GM19240 (cell line): Measurements from ENCODE around the gene LSM3.

Experiments used
- DNase-seq: peaks from one replicate; pipeline ENCODE4 v3.0.0; 2011; ENCODE audit warnings: low spot score; ENCODE audit not compliant: insufficient read length

The LSM3 gene

DNA sequence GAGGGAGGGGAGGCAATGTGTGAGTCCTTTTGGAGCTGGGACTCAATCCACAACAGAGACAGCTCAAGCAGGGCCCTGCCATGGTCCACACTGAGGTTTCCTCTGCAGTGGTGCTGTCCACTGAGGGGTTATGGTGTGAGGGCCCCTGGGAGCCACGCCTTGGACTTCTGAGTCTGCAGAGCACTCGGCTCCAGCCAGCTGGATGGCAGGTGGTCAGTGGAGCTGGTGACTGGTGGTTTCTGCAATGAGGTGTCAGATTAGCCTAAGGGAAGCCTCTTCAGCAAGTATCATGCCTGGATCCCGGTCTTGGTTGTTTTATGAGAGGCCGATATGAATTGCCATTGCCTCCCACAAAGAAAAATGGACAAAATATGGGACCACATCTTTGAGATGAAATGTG is 21.7 kb downstream of the LSM3 start:
- DNase-seq: no peak

- DNase-seq: no peak
Measured at GRCh38 chr3:14200841-14201240, 22.2 kb downstream of the LSM3 start.

- DNase-seq: no peak
Measured at GRCh38 chr3:14201940-14202684, 23.5 kb downstream of the LSM3 start.

DNA sequence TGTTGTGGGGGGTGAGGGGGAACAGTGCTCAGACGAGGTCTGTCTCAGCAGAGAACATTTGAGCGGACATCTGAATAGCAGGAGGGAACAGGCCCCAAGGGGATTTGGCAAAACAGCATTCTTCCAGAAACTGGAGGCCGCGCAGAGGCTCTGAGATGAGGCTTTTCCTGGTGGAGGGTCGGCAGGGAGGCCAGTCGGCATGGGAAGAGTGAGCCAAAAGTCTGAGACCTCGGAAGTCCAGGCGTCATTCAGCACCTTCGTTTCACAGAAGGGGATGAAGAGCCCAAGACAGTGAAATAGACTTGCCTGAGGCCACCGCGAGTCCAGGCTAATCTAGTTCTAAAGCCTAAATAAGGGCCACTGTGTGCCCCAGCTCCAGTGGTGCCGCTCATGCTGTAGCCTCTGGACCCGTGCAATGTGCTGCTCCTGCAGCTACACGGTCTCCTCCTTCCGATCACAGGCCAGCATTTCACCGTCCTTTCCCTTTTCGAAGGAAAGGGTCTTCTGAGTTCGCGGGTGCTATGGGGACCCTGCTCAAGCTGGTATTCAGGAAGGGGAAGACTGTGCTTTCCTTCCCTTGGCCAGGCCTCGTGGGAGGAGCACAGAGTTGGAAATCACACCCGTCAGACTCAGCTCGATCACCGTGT is 24.4 kb downstream of the LSM3 start:
- no peak for DNase-seq

- peak; percentile 36 for DNase-seq
Measured at GRCh38 chr3:14203521-14204079, 25.0 kb downstream of the LSM3 start.

DNA sequence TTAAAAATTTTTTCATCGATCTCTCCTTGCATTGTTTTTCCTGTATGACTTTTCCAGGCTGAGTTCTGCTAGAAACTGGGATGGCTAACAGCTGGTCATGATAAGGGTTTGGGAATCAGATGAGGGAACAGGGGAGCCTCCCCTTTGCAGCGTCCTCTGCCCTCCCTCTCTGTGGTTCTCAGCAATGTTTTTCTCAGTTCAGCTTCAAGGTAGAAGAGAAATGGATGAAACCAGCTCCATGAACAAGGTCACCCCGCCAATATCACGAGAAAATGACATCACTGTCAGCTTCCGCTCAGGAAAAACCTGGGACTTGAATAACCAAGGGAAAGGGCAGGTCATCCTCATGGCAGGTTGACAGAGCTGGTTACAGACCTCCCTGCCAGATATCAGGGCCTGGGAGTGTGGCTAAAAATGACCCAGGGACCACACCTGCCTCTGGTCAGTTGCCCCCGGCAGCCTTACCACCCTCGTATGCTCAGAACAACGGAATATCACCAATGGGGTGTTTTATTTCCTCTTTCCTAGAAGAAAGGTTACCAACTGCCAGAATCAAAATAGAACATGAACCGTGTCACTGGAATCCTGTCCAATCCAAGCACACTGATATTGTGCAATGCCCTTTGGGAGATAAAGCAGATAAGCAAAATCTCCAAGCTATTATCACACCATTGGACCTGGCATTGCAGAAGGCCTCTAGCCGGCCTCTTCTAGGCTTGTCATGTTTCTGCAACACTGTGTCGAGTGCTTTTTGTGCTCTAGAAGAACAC is 26.1 kb downstream of the LSM3 start:
- no peak for DNase-seq

DNA sequence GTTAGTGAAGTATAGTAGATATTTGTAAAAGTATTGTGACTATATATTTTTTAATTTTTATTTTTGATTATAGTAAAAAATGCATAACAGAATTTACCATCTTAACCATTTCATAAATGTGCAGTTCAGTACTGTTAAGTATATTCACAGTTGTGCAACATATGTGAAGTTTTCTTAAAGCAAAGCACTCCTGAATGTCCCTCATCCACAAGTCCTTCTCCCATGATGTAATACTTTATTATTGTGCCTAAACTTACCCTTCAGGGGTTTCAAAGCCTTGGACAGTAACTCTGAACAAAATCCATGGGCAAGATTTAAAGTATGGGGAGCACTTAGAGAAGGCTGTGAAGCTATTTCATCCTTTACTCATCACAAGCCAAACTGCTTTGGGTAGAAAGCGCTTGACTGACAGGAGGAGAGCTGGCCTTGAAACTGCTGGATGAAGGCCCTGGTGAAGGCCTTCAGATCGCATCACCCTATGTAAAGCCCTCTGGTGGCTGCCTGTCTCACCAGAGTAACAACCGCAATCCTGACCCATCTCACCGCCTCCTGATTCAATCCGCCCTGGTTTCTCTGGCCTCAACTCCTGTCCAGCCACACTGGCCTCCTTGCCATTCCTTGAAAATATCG is 28.0 kb downstream of the LSM3 start:
- DNase-seq: no peak

DNA sequence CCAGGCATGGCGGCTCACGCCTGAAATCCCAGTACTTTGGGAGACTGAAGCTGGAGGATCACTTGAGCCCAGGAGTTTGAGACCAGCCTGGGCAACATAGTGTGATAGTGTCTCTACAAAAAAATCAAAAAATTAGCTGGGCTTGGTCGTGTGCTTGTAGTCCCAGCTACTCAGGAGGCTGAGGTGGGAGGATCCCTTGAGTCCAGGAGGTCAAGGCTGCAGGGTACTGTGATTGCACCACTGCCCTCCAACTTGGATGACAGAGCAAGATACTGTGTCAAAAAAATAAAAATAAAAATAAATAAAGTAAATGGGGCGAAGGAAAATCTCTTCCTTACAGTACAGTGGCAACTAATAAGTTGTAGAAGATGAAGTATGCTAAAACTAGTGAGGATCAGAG is 29.6 kb downstream of the LSM3 start:
- no peak for DNase-seq

DNA sequence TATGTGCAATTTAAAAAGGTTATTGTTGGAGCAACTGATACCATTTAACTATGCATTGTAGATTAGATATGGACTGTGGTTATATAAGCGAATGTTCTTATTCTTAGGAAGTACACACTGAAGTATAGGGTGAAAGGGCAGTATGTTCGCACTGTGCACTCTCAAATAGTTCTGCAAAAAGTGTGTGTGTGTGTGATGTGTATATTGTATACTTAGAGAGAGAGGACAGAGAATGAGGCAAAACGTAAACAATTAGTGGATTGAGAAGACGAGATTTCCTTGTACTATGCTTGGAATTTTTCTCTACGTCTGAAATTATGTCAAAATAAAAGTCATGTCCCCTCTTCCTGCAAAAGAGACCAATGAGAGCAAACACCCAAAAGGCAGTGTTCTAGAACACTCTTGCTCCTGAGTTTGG is 30.4 kb downstream of the LSM3 start:
- DNase-seq: no peak

DNA sequence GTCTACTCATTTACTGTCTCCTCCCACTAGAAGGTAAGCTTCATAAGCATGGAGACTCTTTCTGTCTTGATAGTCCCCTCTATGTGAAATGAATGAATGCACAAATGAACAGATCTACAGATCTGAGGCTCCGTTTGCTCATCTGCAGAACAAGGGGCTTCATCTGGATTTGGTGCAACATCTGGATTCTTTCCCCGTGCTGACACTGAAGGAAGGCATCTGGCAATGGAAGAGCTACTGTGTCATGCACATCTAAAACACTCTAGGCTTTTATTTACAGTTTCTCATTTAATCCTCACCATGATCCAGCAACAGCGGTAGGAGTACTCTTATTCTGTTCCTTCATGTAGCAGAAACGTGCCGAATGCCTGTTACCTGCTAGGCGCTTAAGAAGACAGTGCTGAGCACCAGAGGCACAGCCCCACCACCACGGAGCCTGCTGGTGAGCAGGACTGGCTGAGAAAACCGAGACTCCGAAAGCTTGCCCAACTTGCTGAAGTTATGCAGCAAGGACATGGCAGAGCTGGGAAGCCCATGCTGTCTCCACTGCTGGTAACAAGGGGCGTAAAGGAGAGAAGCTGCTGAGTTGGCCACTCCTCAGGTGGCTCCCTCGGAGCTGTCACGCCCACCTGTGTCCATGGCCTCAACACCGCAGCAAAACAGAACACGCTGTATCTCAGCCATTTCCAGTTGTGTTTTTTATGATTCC is 31.1 kb downstream of the LSM3 start:
- no peak for DNase-seq

- DNase-seq: no peak
Measured at GRCh38 chr3:14210290-14210688, 31.7 kb downstream of the LSM3 start.

DNA sequence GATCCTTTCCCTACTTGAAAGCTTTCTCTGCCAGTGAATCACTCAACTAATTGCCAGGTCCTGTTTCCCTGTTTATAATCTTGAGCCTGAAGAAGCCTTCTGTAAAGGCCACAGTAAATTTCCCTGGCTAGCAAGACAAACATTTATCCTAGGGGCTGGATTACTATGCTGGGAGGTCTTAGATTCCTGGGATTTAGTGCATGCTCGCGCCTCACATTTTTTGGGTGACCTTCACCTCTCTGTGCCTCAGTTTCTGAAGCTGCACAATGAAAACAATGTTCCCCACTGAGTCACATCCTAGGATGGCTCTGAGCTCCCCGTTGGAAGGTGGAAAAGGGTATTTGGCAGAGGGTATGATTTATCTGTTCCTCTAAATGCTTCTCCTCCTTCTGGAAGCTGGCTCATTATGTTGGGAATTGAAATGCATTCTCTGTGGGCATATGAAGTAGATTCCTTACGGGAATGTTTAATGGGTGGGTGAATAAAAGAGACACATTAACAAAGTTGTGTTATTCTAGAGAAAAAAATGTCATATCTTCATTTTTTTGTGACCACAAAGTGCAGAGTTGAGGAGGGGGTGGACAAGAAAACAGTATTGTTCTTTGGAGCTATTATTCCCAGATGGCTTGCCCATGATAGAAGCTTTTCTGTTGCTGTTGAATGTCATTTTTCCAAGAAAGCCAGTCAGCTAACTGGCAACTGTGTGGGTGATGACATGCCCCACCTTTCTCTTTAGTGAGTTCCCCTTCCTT is 32.4 kb downstream of the LSM3 start:
- no peak for DNase-seq

DNA sequence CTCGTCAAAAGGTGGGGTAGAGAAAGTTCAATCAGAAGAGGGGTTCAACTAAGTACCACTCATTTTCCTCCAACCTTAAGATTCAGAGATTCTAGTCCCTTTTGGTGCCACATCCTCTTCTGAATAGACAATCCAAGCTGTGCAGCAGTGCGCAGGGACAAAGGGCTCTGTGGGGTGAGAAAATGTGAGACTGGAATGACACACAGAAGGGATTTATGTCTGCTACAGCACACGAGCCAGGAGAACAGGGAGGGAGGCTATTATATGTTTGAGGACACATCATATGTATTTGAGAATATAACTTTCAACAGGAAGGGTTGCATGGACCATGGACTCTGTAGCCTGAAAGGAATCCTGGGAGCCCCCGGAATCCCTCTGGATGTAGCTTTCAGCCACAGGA is 33.0 kb downstream of the LSM3 start:
- DNase-seq: no peak

DNA sequence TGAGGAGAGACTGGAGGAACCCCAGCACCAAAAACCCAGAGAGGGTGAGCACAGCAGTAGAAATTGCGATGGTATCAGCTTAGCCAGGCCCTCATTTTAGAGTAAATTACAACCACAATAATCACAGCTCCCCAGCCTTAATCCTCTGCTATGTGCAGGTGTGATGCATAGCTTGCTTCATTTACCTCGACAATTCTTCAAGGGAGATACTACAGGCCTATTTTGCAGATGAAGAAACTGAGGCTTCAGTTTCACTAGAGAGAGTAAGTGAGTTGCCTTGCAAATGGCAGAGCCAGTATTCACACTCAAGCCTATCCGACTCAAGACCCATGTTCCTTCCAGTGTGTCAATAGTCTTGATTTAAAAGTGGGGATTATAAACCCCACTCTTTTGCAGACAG is 33.4 kb downstream of the LSM3 start:
- DNase-seq: no peak

GRCh38 chr3:14213066-14213774 is 34.6 kb downstream of the LSM3 start:
- no peak for DNase-seq

DNA sequence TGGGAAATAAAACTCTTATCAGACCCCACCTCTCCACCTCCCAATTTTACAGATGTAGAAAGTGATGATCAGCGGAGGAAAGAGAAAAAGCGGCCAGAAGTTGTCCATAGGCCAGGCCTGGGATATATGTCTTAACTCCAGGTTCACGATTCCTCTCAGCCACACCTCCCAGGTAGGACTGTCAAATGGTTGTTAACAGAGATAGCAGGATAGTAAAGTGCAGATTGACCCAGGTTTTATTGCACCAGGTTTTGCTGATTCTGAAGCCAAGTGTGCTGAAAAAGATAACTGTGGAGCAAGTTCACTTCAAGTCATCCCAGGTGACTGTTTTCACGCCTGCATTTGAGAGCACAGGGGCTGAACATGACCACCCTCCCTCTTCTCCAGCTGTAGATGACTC is 36.1 kb downstream of the LSM3 start:
- no peak for DNase-seq

DNA sequence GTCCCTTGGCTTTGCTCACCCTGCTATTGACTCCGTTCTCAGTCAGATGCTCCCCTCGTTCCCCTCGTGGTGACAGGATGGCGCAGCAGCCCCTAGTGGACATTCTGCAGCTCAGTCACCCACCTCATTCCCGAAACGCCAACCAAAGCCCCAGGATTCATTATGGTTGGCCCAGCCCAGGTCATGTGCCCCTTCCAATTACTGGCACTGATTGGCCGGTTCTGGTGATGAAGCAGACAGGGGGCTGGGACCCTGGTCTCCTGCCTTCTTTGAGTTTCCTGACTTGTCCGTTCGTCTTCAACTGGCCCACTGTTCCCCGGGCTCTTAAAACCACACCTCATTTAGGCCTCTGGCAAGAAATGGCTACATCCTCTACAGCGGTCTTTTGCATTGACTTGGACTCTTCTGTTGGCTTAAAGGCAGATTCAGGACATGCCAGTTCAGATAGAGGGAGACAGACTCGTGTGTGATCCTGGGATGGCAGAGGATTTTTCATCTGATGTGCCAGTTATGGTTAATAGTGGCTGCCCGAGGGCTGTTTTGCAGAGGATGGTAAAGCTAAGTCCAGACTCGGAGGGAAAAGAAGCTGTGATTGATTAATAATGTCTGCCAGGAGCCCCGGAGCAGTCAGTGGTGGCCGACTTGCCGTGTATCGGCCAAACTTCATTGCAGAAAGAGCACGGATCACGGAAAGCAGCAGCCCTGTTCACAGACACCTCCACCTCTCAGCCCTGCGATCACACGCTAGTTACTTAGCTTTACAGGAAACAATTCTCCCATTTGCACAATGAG is 37.8 kb downstream of the LSM3 start:
- no peak for DNase-seq

DNA sequence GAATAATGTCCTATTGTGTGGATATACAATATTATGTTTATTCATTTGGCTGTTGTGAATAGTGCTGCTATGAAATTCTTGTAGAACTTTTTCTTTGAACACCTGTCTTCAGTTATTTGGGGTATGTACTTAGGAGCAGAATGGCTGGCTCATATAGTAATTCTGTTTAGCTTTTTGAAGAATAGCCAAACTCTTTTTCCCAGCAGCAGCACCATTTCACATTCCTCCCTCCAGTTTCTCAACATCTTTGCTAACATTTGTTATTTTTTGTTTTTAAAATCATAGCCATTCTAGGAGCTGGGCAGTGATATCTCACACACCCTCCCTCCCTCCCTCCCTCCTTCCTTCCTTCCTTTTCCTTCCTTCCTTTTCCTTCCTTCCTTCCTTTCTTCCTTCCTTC is 39.7 kb downstream of the LSM3 start:
- DNase-seq: no peak

DNA sequence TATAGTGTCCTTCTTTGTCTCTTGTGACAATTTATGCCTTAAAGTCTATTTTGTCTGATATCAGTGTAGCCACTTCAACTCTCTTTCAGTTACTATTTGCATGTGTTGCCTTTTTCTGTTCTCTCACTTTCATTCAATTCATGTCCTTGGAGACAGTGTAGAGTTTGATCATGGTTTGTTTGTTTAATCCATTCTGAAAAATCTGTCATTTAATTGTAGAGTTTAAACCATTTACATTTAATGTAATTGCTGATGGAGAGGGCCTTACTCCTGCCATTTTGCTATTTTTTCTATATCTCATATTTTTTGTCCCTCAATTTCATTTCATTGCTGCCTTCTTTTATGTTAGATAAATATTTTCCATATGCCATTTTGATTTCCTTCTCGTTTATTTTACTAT is 42.3 kb downstream of the LSM3 start:
- DNase-seq: no peak
